GM12872 (cell line): Measurements from ENCODE around the gene NLGN1.

Experiments
- TF ChIP-seq, protein P1 (sequence below): IDR thresholded peaks from 3 replicates; pipeline ENCODE4 v1.5.1; 2011; ENCODE audit warnings: low read depth, mild to moderate bottlenecking, low read length, moderate library complexity; ENCODE audit not compliant: insufficient read depth

NLGN1 gene

DNA sequence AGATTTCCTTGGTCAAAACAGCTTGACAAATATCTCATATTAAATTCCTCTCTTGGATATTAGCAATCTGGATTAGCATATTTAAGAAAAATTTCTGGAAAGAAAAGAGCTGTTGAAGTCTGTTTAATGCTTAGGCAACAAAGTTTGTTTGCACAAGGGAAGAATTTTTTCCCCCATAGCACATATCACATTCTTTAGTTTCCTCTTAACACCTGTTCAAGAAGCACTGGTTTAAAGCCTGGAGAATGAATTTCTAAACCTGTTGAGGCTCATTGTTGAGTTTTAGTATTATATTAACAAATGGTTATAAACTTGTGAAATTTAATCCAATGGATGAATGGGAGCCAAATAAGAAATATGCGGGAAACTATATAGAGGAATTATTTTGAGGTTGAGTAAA lies 41.5 kb downstream of the NLGN1 start:
- TF ChIP-seq, protein P1, sequence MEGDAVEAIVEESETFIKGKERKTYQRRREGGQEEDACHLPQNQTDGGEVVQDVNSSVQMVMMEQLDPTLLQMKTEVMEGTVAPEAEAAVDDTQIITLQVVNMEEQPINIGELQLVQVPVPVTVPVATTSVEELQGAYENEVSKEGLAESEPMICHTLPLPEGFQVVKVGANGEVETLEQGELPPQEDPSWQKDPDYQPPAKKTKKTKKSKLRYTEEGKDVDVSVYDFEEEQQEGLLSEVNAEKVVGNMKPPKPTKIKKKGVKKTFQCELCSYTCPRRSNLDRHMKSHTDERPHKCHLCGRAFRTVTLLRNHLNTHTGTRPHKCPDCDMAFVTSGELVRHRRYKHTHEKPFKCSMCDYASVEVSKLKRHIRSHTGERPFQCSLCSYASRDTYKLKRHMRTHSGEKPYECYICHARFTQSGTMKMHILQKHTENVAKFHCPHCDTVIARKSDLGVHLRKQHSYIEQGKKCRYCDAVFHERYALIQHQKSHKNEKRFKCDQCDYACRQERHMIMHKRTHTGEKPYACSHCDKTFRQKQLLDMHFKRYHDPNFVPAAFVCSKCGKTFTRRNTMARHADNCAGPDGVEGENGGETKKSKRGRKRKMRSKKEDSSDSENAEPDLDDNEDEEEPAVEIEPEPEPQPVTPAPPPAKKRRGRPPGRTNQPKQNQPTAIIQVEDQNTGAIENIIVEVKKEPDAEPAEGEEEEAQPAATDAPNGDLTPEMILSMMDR, result no peak

DNA sequence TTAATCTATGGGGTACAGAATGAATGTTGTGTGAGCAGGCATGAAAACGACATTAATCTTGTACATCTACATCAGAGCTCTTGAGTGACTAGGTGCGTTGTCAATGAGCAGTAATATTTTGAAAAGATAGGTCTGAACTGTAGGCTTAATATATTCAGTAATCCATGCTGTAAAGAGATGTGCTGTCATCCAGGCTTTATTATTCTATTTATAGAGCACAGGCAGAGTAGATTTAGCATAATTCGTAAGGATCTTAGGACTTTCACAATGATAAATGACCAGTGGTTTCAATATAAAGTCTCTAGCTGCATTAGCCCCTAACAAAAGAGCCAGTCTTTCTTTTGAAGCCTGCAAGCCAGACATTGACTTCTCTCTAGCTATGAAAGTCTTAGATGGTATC lies 43.0 kb downstream of the NLGN1 start:
- TF ChIP-seq, protein P1, result no peak

DNA sequence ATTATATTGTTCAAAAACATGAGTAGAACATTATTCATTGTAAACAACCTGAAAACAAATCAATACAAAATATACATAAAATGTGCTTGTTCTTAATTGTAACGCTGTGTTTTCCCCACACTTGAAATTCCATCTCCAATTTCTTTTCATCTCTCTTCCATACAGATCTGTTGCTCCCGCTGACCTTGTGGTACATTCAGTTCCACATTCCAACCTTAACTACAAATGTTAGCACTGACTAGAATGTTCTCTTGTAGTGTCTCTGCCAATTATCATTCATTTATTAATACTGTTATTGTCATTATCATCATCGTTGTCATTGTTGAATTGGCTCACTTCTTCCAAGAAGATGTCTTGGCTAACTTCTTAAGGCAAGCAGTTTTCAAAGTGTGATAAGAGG lies 65.7 kb downstream of the NLGN1 start:
- TF ChIP-seq, protein P1, result no peak

DNA sequence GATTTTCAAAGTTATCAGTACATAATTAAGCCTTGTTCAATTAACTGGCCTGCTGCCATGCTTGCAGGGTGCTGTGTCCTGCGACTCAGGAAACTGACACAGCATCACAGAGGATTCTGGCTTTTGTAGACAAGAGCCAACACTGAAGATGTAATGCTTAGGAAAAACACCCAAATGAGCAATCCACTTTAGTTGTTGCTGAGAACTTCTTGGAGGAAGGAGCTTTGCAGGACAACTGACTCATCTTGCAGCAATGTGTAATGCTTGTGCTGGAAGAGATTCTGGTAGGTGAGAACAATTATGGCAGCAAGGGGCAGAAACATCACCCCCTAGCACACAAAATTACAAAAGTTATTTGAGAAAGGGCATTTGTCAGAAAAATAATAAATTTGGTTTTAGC lies 67.6 kb downstream of the NLGN1 start:
- TF ChIP-seq, protein P1, result no peak

DNA sequence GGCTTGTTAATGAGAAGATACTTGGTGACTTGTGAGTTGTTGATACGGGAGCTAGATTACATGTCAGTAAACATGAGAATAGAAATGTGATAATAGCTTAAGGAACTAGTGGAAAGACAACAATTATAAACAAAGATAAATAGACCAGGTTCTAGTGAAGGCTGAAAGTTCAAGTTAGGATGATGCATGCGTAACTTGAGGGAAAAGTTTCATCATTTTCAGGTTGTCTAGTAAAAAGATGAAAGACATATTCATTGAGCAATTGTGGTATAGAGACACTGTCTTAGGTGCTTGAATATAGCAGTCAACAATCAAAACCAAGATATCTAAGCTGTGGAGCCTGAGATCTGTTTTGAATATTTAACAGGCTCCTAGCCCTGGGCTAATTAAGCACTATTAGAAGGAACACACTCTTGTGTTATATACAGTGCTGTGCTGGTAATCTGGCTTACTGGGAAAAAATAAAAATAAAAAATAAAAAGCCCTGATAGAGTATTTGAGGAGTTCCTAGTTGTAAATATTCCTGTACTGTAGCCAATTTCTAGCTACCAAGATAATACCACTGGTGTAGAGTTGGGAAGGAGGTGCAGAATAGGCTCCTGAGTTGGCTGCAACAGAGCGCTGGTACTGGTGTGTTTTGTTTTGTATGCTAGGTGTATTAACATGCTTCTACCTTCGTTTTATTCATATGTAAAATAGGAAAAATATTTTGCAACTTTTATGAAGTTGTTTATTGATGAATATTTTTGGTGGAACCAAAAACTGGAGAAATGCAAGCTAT lies 68.5 kb downstream of the NLGN1 start:
- TF ChIP-seq, protein P1, result no peak

DNA sequence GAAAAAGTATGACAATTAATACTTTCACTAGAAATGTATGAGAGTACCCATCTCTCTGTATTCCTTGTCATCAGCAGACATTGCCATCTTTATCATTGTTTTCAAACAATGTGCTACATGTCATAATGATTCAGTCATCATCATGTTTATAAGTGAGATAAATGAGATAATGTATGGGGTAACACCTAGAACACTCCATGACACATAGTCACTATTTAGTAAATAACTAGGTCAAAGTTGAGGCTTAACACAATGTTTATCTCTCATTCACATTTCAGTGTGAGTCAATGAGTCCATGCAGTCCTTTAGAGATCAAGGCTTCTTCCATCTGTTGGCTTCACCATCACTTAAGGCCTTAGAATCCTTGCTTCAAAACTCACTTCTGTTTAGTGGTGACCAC lies 70.0 kb downstream of the NLGN1 start:
- TF ChIP-seq, protein P1, result no peak

DNA sequence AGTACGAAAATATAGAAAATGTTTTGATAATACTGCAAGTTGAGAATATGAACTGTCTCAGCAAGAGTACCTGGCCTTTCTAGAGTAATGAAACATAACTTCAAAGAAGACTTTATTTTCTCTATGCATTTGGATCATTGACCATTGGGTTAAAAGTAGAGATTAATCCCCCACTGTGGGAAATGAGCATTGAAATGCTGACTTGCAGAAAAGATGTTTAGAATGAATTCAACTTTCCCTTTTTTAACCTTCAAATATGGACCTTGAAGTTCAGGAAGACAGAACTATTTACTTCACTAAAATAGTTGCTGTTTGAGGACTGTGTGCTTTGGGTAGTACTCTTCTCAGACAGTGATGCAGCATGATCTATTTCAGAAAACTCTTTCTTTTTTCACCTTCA lies 75.7 kb downstream of the NLGN1 start:
- TF ChIP-seq, protein P1, result no peak
